Hepatocyte (in vitro differentiated cells): ENCODE results near the gene SLC7A4. TPM values are rescaled to one million over a fixed set of nuclear protein-coding genes. Genes with fewer than 3 reads are reported as not detected.

Experiments used
- DNase-seq: peaks from one replicate; pipeline ENCODE4 v3.0.0-alpha.2; 2016; ENCODE audit warnings: low spot score
- H2AFZ ChIP-seq: fragments of 200-600 bp; sonication (generic); 2 replicates; pipeline ENCODE4 v1.6.0; 2016; ENCODE audit warnings: antibody characterized with exemption, mild to moderate bottlenecking
- H3K27ac ChIP-seq: fragments of 200-600 bp; sonication (generic); 2 replicates; pipeline ENCODE4 v1.5.1; 2016; ENCODE audit warnings: mild to moderate bottlenecking
- H3K27me3 ChIP-seq: fragments of 200-600 bp; sonication (generic); 2 replicates; pipeline ENCODE4 v1.6.1; 2016
- H3K36me3 ChIP-seq: fragments of 200-600 bp; sonication (generic); replicated peaks from 2 replicates; pipeline ENCODE4 v1.5.1; 2016; ENCODE audit warnings: low read depth; ENCODE audit not compliant: insufficient read depth
- H3K4me1 ChIP-seq: fragments of 200-600 bp; sonication (generic); 2 replicates; pipeline ENCODE4 v1.5.1; 2016; ENCODE audit warnings: mild to moderate bottlenecking, moderate library complexity; ENCODE audit not compliant: insufficient read depth
- H3K4me2 ChIP-seq: fragments of 200-600 bp; sonication (generic); 2 replicates; pipeline ENCODE4 v1.6.0; 2016
- H3K4me3 ChIP-seq: fragments of 200-600 bp; sonication (generic); 2 replicates; pipeline ENCODE4 v1.5.1; 2016; ENCODE audit warnings: mild to moderate bottlenecking
- H3K79me2 ChIP-seq: fragments of 200-600 bp; sonication (generic); 2 replicates; pipeline ENCODE4 v1.6.0; 2017; ENCODE audit warnings: mild to moderate bottlenecking
- H3K9me2 ChIP-seq: fragments of 200-600 bp; sonication (generic); replicated peaks from 2 replicates; pipeline ENCODE4 v1.6.0; 2017; ENCODE audit warnings: mild to moderate bottlenecking; ENCODE audit not compliant: insufficient read depth
- H3K9me3 ChIP-seq: fragments of 200-600 bp; sonication (generic); 2 replicates; pipeline ENCODE4 v1.5.1; 2016; ENCODE audit warnings: low read depth, mild to moderate bottlenecking
- H4K20me1 ChIP-seq: fragments of 200-600 bp; sonication (generic); 2 replicates; pipeline ENCODE4 v1.6.0; 2016; ENCODE audit warnings: mild to moderate bottlenecking; ENCODE audit not compliant: insufficient read depth, poor library complexity, severe bottlenecking
- CTCF ChIP-seq: fragments of 200-600 bp; sonication (generic); IDR thresholded peaks from 2 replicates; pipeline ENCODE4 v1.5.1; 2016; ENCODE audit warnings: antibody characterized with exemption, mild to moderate bottlenecking; ENCODE audit not compliant: poor library complexity
- EZH2 ChIP-seq: fragments of 200-600 bp; sonication (generic); IDR thresholded peaks from 2 replicates; pipeline ENCODE4 v1.6.1; 2016; ENCODE audit warnings: antibody characterized with exemption, mild to moderate bottlenecking, borderline replicate concordance
- EZH2phosphoT487 ChIP-seq: fragments of 200-600 bp; sonication (generic); IDR thresholded peaks from one replicate; pipeline ENCODE4 v1.6.1; 2018; ENCODE audit warnings: antibody characterized with exemption, mild to moderate bottlenecking, low read depth, moderate library complexity; ENCODE audit not compliant: unreplicated experiment, severe bottlenecking
- WGBS: methylation state at CpG from one replicate; pipeline ENCODE4 v1.1.6; 2016; ENCODE audit warnings: low lambda C conversion rate; ENCODE audit errors: missing lambda C conversion rate; 5-methylcytosine and 5-hydroxymethylcytosine counted together
- polyA plus RNA-seq: library from polyadenylated mRNA; unstranded; fragments of >200 nt; fragmentation: Nextera tagmentation; extraction: Ambion mirVana; gene quantifications from 2 replicates; pipeline ENCODE4 v1.2.1, GENCODE V29; 2016
- total RNA-seq: library from RNA; depleted of rRNA; stranded (reverse); fragments of >200 nt; gene quantifications from 2 replicates; pipeline ENCODE4 v1.2.3, GENCODE V29; 2014

The SLC7A4 gene
- total and polyA plus RNA-seq, 2 experiments from 2014 or later = 140 to 494 TPM

GRCh38 chr22:21033895-21034294 lies 1.5 kb upstream of the SLC7A4 start:
- Histone ChIP-seq H3K36me3 (no peaks in the 10 kb centered on the region), H3K4me2 (no peak overlapping the region), H3K27ac (no peak overlapping the region), H4K20me1 (no peaks in the 10 kb centered on the region), H3K9me3 (no peaks in the 10 kb centered on the region), H3K9me2 (no peaks in the 10 kb centered on the region), H3K79me2 (no peaks in the 10 kb centered on the region), H2AFZ (no peak overlapping the region), H3K27me3 (no peaks in the 10 kb centered on the region), H3K4me3 (no peak overlapping the region), H3K4me1 (peaks cover 17% of the 10 kb centered on the region)
- 93% methylated on average over 3 of the region's 3 CpGs for WGBS
- no peak for TF ChIP-seq CTCF
- no peak for TF ChIP-seq EZH2phosphoT487
- no peak for TF ChIP-seq EZH2
- DNase-seq = no peak

DNA sequence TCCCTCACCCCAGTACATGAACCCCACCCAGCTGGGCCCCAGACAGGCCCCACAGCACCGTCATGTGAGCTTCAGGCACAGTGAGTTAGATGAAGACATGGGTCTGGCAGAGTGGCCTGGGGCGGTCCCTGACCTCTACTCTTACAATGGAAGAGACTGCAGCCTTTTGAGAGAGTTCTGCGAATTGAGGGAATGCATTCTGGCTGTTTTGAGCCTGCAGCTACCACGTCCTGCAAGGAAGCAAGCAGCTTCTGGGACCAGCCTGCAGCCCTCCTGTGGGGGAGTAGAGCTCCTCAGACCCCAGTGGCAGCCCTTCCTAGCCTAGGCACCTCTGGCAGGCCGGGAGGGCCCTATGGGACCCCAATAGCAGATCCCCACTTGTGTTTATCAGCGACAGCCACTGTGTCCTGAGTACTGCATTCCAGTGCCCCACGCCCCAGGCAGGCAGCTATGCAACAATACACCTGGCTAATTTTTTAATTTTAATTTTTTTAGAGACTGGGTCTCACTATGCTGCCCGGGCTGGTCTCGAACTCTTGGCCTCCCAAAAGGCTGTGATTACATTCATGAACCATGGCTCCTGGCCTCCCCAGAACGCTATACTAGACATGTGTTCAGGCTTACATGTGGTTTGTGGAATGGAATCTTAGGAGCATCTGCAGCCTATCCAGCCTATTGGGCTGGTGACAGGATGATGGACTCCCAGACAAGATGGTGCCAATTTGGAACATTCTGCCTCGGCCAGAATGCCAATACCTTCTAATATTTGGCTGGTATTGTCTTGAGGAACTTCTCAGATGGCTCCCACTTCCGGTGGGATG lies 717 bp upstream of the SLC7A4 start:
- peaks cover 17% of the 10 kb centered on the region for H3K4me1 ChIP-seq
- H3K9me2 ChIP-seq = no peaks in the 10 kb centered on the region
- H3K4me3 ChIP-seq = no peak overlapping the region
- peak overlapping the region; percentile 63 for H2AFZ ChIP-seq
- H3K27ac ChIP-seq = peak overlapping the region; percentile 52
- TF ChIP-seq CTCF (no peak), EZH2phosphoT487 (no peak), EZH2 (no peak)
- H3K9me3 ChIP-seq = no peaks in the 10 kb centered on the region
- WGBS = 76% methylated on average over 12 of the region's 12 CpGs
- H3K4me2 ChIP-seq = peak overlapping the region; percentile 91
- no peaks in the 10 kb centered on the region for H3K36me3 ChIP-seq
- H3K79me2 ChIP-seq = no peaks in the 10 kb centered on the region
- no peaks in the 10 kb centered on the region for H4K20me1 ChIP-seq
- no peaks in the 10 kb centered on the region for H3K27me3 ChIP-seq
- DNase-seq = no peak

- H2AFZ ChIP-seq = no peak overlapping the region
- no peak for DNase-seq
- WGBS = 97% methylated on average over 18 of the region's 18 CpGs
- peak overlapping the region; percentile 91 for H3K4me2 ChIP-seq
- H3K9me2 ChIP-seq = no peaks in the 10 kb centered on the region
- H3K27me3 ChIP-seq = no peaks in the 10 kb centered on the region
- H3K36me3 ChIP-seq = no peaks in the 10 kb centered on the region
- no peak overlapping the region for H3K27ac ChIP-seq
- no peaks in the 10 kb centered on the region for H3K79me2 ChIP-seq
- TF ChIP-seq CTCF (no peak), EZH2phosphoT487 (no peak), EZH2 (no peak)
- H3K4me3 ChIP-seq = no peak overlapping the region
- no peaks in the 10 kb centered on the region for H4K20me1 ChIP-seq
- peaks cover 17% of the 10 kb centered on the region for H3K4me1 ChIP-seq
- H3K9me3 ChIP-seq = no peaks in the 10 kb centered on the region
These were observed 770 bp downstream of the SLC7A4 start for GRCh38 chr22:21031545-21032036.
